Fibroblast of lung (primary cell): ENCODE data around the gene TANGO6. TPM values are rescaled to one million over a fixed set of nuclear protein-coding genes. Genes with fewer than 3 reads are reported as not detected.

Source experiments
- DNase-seq, 2 donors: peaks; one replicate each; pipeline versions ENCODE4 v3.0.0 to v3.0.0-alpha.2; 2010; ENCODE audit warnings: low read depth in 2 of 2
- H2AFZ ChIP-seq: 2 replicates; pipeline ENCODE4 v1.5.1; 2012; ENCODE audit warnings: low read length, control low read depth, inconsistent platforms
- H3K27ac ChIP-seq: 2 replicates; pipeline ENCODE4 v1.5.1; 2011; ENCODE audit warnings: low read length, control low read depth; ENCODE audit not compliant: insufficient read depth
- H3K27me3 ChIP-seq: 2 replicates; pipeline ENCODE4 v1.5.1; 2011; ENCODE audit warnings: mild to moderate bottlenecking, low read length; ENCODE audit not compliant: control insufficient read depth, insufficient read depth
- H3K36me3 ChIP-seq: 2 replicates; pipeline ENCODE4 v1.5.1; 2011; ENCODE audit warnings: low read length; ENCODE audit not compliant: control insufficient read depth, insufficient read depth
- H3K4me1 ChIP-seq: 2 replicates; pipeline ENCODE4 v1.5.1; 2011; ENCODE audit warnings: low read length; ENCODE audit not compliant: control insufficient read depth, insufficient read depth; ENCODE audit errors: extremely low read depth
- H3K4me2 ChIP-seq: 2 replicates; pipeline ENCODE4 v1.5.1; 2011; ENCODE audit warnings: low read length, control low read depth; ENCODE audit not compliant: insufficient read depth; ENCODE audit errors: extremely low read depth
- H3K4me3 ChIP-seq, 4 experiments: fragments of 200-600 bp in 1 of 4; sonication (generic) in 1 of 4; replicated peaks in 1 of 4; 2 replicates each; pipeline ENCODE4 v1.5.1; 2011 to 2016; ENCODE audit warnings: low read length in 4 of 4, low read depth in 3 of 4, mild to moderate bottlenecking in 3 of 4, control low read depth in 2 of 4, inconsistent platforms in 1 of 4, mixed read lengths in 1 of 4; ENCODE audit not compliant: insufficient read depth in 1 of 4; ENCODE audit errors: control extremely low read depth in 1 of 4
- H3K79me2 ChIP-seq: 2 replicates; pipeline ENCODE4 v1.5.1; 2012; ENCODE audit warnings: mild to moderate bottlenecking, low read length, inconsistent platforms; ENCODE audit not compliant: control insufficient read depth, insufficient read depth
- H3K9ac ChIP-seq: 2 replicates; pipeline ENCODE4 v1.5.1; 2011; ENCODE audit warnings: mild to moderate bottlenecking, low read length, control low read depth; ENCODE audit not compliant: insufficient read depth
- H3K9me3 ChIP-seq: 2 replicates; pipeline ENCODE4 v1.5.1; 2012; ENCODE audit warnings: low read depth, low read length; ENCODE audit not compliant: control insufficient read depth, insufficient read depth
- H4K20me1 ChIP-seq: 2 replicates; pipeline ENCODE4 v1.5.1; 2011; ENCODE audit warnings: low read length; ENCODE audit not compliant: control insufficient read depth, insufficient read depth; ENCODE audit errors: extremely low read depth
- CTCF ChIP-seq, 2 donors: IDR thresholded peaks in 1 of 2; conservative IDR thresholded peaks in 1 of 2; 1 replicate in 1 of 2; 2 replicates in 1 of 2; pipeline ENCODE4 v1.5.1; 2011 to 2012; ENCODE audit warnings: low read length in 2 of 2, control low read depth in 1 of 2, inconsistent platforms in 1 of 2, low read depth in 1 of 2, mild to moderate bottlenecking in 1 of 2
- EZH2 ChIP-seq: IDR thresholded peaks from 2 replicates; pipeline ENCODE4 v1.5.1; 2012; ENCODE audit warnings: low read length, control low read depth, mild to moderate bottlenecking; ENCODE audit errors: missing control alignments
- polyA plus RNA-seq, 2 donors: library from polyadenylated mRNA; depleted of rRNA in 1 of 2; stranded (reverse) in 1 of 2; unstranded in 1 of 2; fragments of >200 nt; gene quantifications; 2 replicates each; pipeline ENCODE4 v1.2.1, GENCODE V29; 2011 to 2012; ENCODE audit warnings: missing spikeins in 1 of 2
- total RNA-seq: library from RNA; depleted of rRNA; stranded (reverse); fragments of >200 nt; gene quantifications from 2 replicates; pipeline ENCODE4 v1.2.1, GENCODE V29; 2014

TANGO6 gene
- total and polyA plus RNA-seq, 2 donors (not counting 1 experiment from before 2014, with no cell fraction given): 6.5 to 29.9 TPM

DNA sequence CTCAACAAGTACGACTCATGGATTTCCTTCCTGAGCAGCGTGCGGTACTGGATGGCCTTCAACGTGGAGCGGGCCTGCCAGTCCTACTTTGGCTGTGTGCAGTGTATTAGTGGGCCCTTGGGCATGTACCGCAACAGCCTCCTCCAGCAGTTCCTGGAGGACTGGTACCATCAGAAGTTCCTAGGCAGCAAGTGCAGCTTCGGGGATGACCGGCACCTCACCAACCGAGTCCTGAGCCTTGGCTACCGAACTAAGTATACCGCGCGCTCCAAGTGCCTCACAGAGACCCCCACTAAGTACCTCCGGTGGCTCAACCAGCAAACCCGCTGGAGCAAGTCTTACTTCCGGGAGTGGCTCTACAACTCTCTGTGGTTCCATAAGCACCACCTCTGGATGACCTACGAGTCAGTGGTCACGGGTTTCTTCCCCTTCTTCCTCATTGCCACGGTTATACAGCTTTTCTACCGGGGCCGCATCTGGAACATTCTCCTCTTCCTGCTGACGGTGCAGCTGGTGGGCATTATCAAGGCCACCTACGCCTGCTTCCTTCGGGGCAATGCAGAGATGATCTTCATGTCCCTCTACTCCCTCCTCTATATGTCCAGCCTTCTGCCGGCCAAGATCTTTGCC lies 271.1 kb downstream of the TANGO6 start:
- Histone ChIP-seq H3K4me1 (no peaks in the 10 kb centered on the region), H3K4me2 (no peak overlapping the region), H3K79me2 (no peaks in the 10 kb centered on the region), H3K27ac (no peak overlapping the region), H3K4me3 (no peak overlapping the region), H4K20me1 (no peaks in the 10 kb centered on the region), H3K9ac (no peak overlapping the region), H3K9me3 (no peaks in the 10 kb centered on the region), H3K27me3 (no peaks in the 10 kb centered on the region), H3K36me3 (peaks cover 11% of the 10 kb centered on the region), H2AFZ (no peak overlapping the region)
- TF ChIP-seq CTCF (conservative IDR thresholded peaks at IDR 0.05 in 1 of 2, IDR thresholded peaks at IDR 0.05 in 1 of 2; ENCODE audit: low read depth in 1 of 2, low read length in 2 of 2) (no peak), EZH2 (no peak)
- no peak for DNase-seq

DNA sequence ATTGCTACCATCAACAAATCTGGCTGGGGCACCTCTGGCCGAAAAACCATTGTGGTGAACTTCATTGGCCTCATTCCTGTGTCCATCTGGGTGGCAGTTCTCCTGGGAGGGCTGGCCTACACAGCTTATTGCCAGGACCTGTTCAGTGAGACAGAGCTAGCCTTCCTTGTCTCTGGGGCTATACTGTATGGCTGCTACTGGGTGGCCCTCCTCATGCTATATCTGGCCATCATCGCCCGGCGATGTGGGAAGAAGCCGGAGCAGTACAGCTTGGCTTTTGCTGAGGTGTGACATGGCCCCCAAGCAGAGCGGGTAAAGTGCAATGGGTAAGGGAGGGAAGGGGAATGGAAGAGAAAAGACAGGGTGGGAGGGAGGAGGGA lies 271.6 kb downstream of the TANGO6 start:
- H2AFZ ChIP-seq: no peak overlapping the region
- no peaks in the 10 kb centered on the region for H4K20me1 ChIP-seq
- no peak overlapping the region for H3K9ac ChIP-seq
- no peaks in the 10 kb centered on the region for H3K27me3 ChIP-seq
- no peak overlapping the region for H3K27ac ChIP-seq
- peaks cover 11% of the 10 kb centered on the region for H3K36me3 ChIP-seq
- no peak for DNase-seq
- TF ChIP-seq CTCF (conservative IDR thresholded peaks at IDR 0.05 in 1 of 2, IDR thresholded peaks at IDR 0.05 in 1 of 2; ENCODE audit: low read depth in 1 of 2, low read length in 2 of 2) (no peak), EZH2 (no peak)
- H3K79me2 ChIP-seq: no peaks in the 10 kb centered on the region
- no peaks in the 10 kb centered on the region for H3K9me3 ChIP-seq
- no peak overlapping the region for H3K4me3 ChIP-seq
- no peak overlapping the region for H3K4me2 ChIP-seq
- no peaks in the 10 kb centered on the region for H3K4me1 ChIP-seq

DNA sequence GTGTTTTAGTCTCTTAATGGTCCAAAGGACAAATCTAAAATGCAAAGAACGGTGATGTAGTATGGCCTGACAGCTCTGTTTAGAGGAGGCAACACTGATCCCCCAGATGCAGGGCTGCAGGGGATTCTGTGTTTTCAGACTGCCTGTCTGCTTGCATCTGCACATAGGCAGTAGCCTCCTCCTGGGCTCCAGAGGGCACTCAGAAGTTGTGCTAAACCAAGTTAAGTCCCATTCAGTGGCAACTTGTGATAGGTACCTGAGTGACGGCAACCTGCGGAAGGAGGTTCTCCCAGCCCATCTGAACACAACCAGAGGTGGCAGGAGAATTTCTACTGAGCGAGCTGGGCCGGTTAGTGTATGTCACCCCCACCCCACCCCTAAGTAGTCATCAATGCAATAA lies 272.0 kb downstream of the TANGO6 start:
- no peaks in the 10 kb centered on the region for H3K4me1 ChIP-seq
- H2AFZ ChIP-seq: no peak overlapping the region
- H3K36me3 ChIP-seq: peaks cover 11% of the 10 kb centered on the region
- no peaks in the 10 kb centered on the region for H3K27me3 ChIP-seq
- no peaks in the 10 kb centered on the region for H4K20me1 ChIP-seq
- TF ChIP-seq EZH2: no peak
- TF ChIP-seq CTCF (conservative IDR thresholded peaks at IDR 0.05 in 1 of 2, IDR thresholded peaks at IDR 0.05 in 1 of 2; ENCODE audit: low read depth in 1 of 2, low read length in 2 of 2): no peak
- no peak for DNase-seq
- H3K4me3 ChIP-seq: no peak overlapping the region
- H3K4me2 ChIP-seq: no peak overlapping the region
- no peaks in the 10 kb centered on the region for H3K9me3 ChIP-seq
- H3K27ac ChIP-seq: no peak overlapping the region
- no peaks in the 10 kb centered on the region for H3K79me2 ChIP-seq
- no peak overlapping the region for H3K9ac ChIP-seq
